NOMO-1 (cell line): Measurements from ENCODE around the gene KRT7.

Experiments used
- DNase-seq, 2 experiments: peaks; one replicate each; lab custom pipeline; 2025; ENCODE audit not compliant: unreplicated experiment in 2 of 2; lab: John Stamatoyannopoulos, UW

KRT7 gene

GRCh38 chr12:52199294-52199919, 33.6 kb upstream of the KRT7 start:
- DNase-seq = no peak

GRCh38 chr12:52200086-52200780, 32.8 kb upstream of the KRT7 start:
- DNase-seq = no peak

- DNase-seq = no peak
Observed at GRCh38 chr12:52200781-52201450, 32.1 kb upstream of the KRT7 start.

GRCh38 chr12:52201451-52201839, 31.6 kb upstream of the KRT7 start:
- DNase-seq = no peak

GRCh38 chr12:52202361-52203078, 30.5 kb upstream of the KRT7 start:
- no peak for DNase-seq

- DNase-seq = peak; percentile 90 to 99
Observed at GRCh38 chr12:52203079-52203921, 29.7 kb upstream of the KRT7 start.

- no peak for DNase-seq
Observed at GRCh38 chr12:52204095-52204930, 28.7 kb upstream of the KRT7 start.

- no peak for DNase-seq
Observed at GRCh38 chr12:52204931-52205505, 28.0 kb upstream of the KRT7 start.

GRCh38 chr12:52205612-52206303, 27.3 kb upstream of the KRT7 start:
- DNase-seq = no peak

- no peak for DNase-seq
Observed at GRCh38 chr12:52206304-52207040, 26.6 kb upstream of the KRT7 start.

GRCh38 chr12:52207106-52207505, 25.9 kb upstream of the KRT7 start:
- no peak for DNase-seq

- DNase-seq = no peak
Observed at GRCh38 chr12:52207895-52208294, 25.1 kb upstream of the KRT7 start.

GRCh38 chr12:52208424-52209165, 24.4 kb upstream of the KRT7 start:
- DNase-seq = no peak

- DNase-seq = no peak
Observed at GRCh38 chr12:52209321-52209720, 23.7 kb upstream of the KRT7 start.

GRCh38 chr12:52210186-52210924, 22.7 kb upstream of the KRT7 start:
- DNase-seq = no peak

- no peak for DNase-seq
Observed at GRCh38 chr12:52210925-52211650, 22.0 kb upstream of the KRT7 start.
